DND-41 (cell line): ENCODE measurements around the gene SCUBE1.

Source experiments
- ATAC-seq: fragments of 200-7000 bp; cut with Tn5 transposase; 3 replicates; pipeline ENCODE4 v1.9.1; 2021; ENCODE audit warnings: low read depth; ENCODE audit not compliant: insufficient read depth
- DNase-seq: peaks from one replicate; pipeline ENCODE4 v3.0.0-alpha.2; 2020
- H2AFZ ChIP-seq: 2 replicates; pipeline ENCODE4 v1.6.0; 2012; ENCODE audit warnings: low read depth, low read length
- H3K27ac ChIP-seq: 2 replicates; pipeline ENCODE4 v1.5.1; 2012; ENCODE audit warnings: low read length, inconsistent platforms
- H3K27me3 ChIP-seq: fragments of 200-600 bp; sonication (generic); 2 replicates; pipeline ENCODE4 v1.6.0; 2012; ENCODE audit warnings: low read length, mild to moderate bottlenecking, inconsistent platforms; ENCODE audit not compliant: insufficient read depth, poor library complexity
- H3K36me3 ChIP-seq: 2 replicates; pipeline ENCODE4 v1.5.1; 2012; ENCODE audit warnings: low read length, inconsistent platforms; ENCODE audit not compliant: insufficient read depth
- H3K4me1 ChIP-seq: 2 replicates; pipeline ENCODE4 v1.5.1; 2012; ENCODE audit warnings: mild to moderate bottlenecking, low read length; ENCODE audit not compliant: insufficient read depth
- H3K4me2 ChIP-seq: 2 replicates; pipeline ENCODE4 v1.6.0; 2012; ENCODE audit warnings: mild to moderate bottlenecking, moderate library complexity, low read length, inconsistent platforms; ENCODE audit not compliant: insufficient read depth
- H3K4me3 ChIP-seq, 2 experiments: fragments of 200-600 bp in 1 of 2; shearing (Covaris generic) in 1 of 2; 2 replicates each; pipeline ENCODE4 v1.5.1; 2012 to 2016; ENCODE audit warnings: inconsistent platforms in 2 of 2, low read length in 2 of 2, mild to moderate bottlenecking in 2 of 2, low read depth in 1 of 2, moderate library complexity in 1 of 2
- H3K79me2 ChIP-seq: 2 replicates; pipeline ENCODE4 v1.6.0; 2012; ENCODE audit warnings: low read length, inconsistent platforms; ENCODE audit not compliant: insufficient read depth
- H3K9ac ChIP-seq: 2 replicates; pipeline ENCODE4 v1.6.0; 2012; ENCODE audit warnings: low read depth, mild to moderate bottlenecking, inconsistent platforms, low read length, moderate library complexity
- H3K9me3 ChIP-seq: 2 replicates; pipeline ENCODE4 v1.5.1; 2012; ENCODE audit warnings: low read length, moderate library complexity, mild to moderate bottlenecking, inconsistent platforms; ENCODE audit not compliant: insufficient read depth, severe bottlenecking
- H4K20me1 ChIP-seq: 2 replicates; pipeline ENCODE4 v1.6.0; 2012; ENCODE audit warnings: low read length; ENCODE audit not compliant: insufficient read depth
- EZH2 ChIP-seq: IDR thresholded peaks from 3 replicates; pipeline ENCODE4 v1.6.1; 2012; ENCODE audit warnings: borderline replicate concordance, low read depth, mild to moderate bottlenecking, moderate library complexity, low read length, inconsistent platforms; ENCODE audit not compliant: severe bottlenecking
- TF ChIP-seq, protein P1 (sequence below): IDR thresholded peaks from 2 replicates; pipeline ENCODE4 v1.5.1; 2012; ENCODE audit warnings: borderline replicate concordance, low read length, moderate library complexity, mild to moderate bottlenecking; ENCODE audit not compliant: poor library complexity, severe bottlenecking; ENCODE audit errors: extremely low read depth

The SCUBE1 gene

DNA sequence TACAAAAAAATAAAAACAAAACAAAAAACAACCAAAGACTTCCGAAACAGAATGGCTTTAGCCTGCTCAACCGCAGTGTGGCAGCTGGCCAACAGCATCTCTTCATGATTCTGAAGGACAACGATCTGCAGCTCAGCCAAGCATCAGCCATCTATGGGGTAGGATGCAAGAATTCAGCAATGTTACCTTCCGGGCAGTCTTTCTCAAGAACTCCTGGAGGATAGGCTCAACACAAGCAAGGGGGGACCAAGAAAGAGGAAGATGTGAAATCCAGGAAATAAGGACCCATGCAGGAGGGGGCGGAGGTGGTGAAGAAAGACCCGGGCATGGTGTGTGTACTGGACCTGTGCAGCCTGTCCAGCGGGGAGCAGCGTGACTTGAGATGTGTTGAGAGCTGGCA lies 195.4 kb downstream of the SCUBE1 start:
- H3K4me3 ChIP-seq = no peak overlapping the region
- H3K4me2 ChIP-seq = no peak overlapping the region
- H3K27me3 ChIP-seq = peaks cover 25% of the 10 kb centered on the region
- TF ChIP-seq EZH2 = no peak
- TF ChIP-seq, protein P1, sequence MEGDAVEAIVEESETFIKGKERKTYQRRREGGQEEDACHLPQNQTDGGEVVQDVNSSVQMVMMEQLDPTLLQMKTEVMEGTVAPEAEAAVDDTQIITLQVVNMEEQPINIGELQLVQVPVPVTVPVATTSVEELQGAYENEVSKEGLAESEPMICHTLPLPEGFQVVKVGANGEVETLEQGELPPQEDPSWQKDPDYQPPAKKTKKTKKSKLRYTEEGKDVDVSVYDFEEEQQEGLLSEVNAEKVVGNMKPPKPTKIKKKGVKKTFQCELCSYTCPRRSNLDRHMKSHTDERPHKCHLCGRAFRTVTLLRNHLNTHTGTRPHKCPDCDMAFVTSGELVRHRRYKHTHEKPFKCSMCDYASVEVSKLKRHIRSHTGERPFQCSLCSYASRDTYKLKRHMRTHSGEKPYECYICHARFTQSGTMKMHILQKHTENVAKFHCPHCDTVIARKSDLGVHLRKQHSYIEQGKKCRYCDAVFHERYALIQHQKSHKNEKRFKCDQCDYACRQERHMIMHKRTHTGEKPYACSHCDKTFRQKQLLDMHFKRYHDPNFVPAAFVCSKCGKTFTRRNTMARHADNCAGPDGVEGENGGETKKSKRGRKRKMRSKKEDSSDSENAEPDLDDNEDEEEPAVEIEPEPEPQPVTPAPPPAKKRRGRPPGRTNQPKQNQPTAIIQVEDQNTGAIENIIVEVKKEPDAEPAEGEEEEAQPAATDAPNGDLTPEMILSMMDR = no peak
- ATAC-seq (no peak), DNase-seq (no peak)
- no peak overlapping the region for H3K27ac ChIP-seq
- H3K9ac ChIP-seq = no peak overlapping the region
- H4K20me1 ChIP-seq = peaks cover 5% of the 10 kb centered on the region
- peaks cover 4% of the 10 kb centered on the region; the same call in 1 of the 2 replicates for H3K36me3 ChIP-seq
- no peak overlapping the region for H2AFZ ChIP-seq
- peaks cover 28% of the 10 kb centered on the region for H3K4me1 ChIP-seq
- H3K79me2 ChIP-seq = peaks cover 4% of the 10 kb centered on the region
- H3K9me3 ChIP-seq = no peaks in the 10 kb centered on the region
